Activated CD8-positive, alpha-beta T cell treated with anti-CD3 and anti-CD28 coated beads for 36 hours (primary cell): ENCODE data around the gene PCGF2. TPM values are rescaled to one million over a fixed set of nuclear protein-coding genes. Genes with fewer than 3 reads are reported as not detected.
A peak's percentile ranks its signal among the peaks of the same experiment; 100 is the strongest.

Experiments used
- ATAC-seq: fragments of 200-7000 bp; cut with Tn5 transposase; one replicate; pipeline ENCODE4 v1.10.0; 2021; ENCODE audit warnings: mild to moderate bottlenecking, moderate library complexity
- CTCF ChIA-PET: fragments of 350-600 bp; sonication (Branson Sonifier 250); formaldehyde crosslinking; loops from one replicate; lab custom pipeline; 2021; ENCODE audit warnings: antibody characterized with exemption; lab: Charles Lee
- POLR2A ChIA-PET: fragments of 350-600 bp; sonication (Branson Sonifier 250); formaldehyde crosslinking; loops from one replicate; lab custom pipeline; 2021; ENCODE audit warnings: antibody characterized with exemption; lab: Charles Lee
- DNase-seq: peaks from one replicate; pipeline ENCODE4 v3.0.0-alpha.2; 2020
- H3K27ac Mint-ChIP-seq: one replicate; pipeline ENCODE4 v1.8.0; 2021; ENCODE audit warnings: mild to moderate bottlenecking, mixed read lengths
- H3K27me3 Mint-ChIP-seq: one replicate; pipeline ENCODE4 v1.8.0; 2021; ENCODE audit warnings: mixed read lengths
- H3K36me3 Mint-ChIP-seq: one replicate; pipeline ENCODE4 v1.8.0; 2021; ENCODE audit warnings: low read depth, mixed read lengths
- H3K4me1 Mint-ChIP-seq: one replicate; pipeline ENCODE4 v1.8.0; 2021; ENCODE audit warnings: low read depth, mixed read lengths
- H3K4me3 Mint-ChIP-seq: one replicate; pipeline ENCODE4 v1.8.0; 2021; ENCODE audit warnings: mild to moderate bottlenecking, moderate library complexity, mixed read lengths
- H3K9me3 Mint-ChIP-seq: one replicate; pipeline ENCODE4 v1.8.0; 2021; ENCODE audit warnings: mixed read lengths
- CTCF ChIP-seq: fragments of 200-600 bp; IDR thresholded peaks from one replicate; pipeline ENCODE4 v1.8.0; 2022; ENCODE audit warnings: antibody characterized with exemption, mild to moderate bottlenecking
- intact Hi-C: fragments of 100-400 bp; cut with micrococcal nuclease; formaldehyde crosslinking; loops from one replicate; pipeline ENCODE4 v1.10.0; 2022
- total RNA-seq, 2 experiments: library from RNA; stranded (reverse); gene quantifications; one replicate each; pipeline ENCODE4 v1.2.3, GENCODE V29; 2021

The PCGF2 gene
- total RNA-seq, 2 experiments from 2014 or later, result 0.50 to 1.2 TPM

- no peak overlapping the region for H3K4me3 Mint-ChIP-seq
- peaks cover 45% of the 10 kb centered on the region for H3K36me3 Mint-ChIP-seq
- peak overlapping the region; percentile 63 for H3K27ac Mint-ChIP-seq
- intact Hi-C loops, result no loop called here
- ChIA-PET CTCF (interaction anchor here (2.3 kb wide), 1 partner anchor 10 kb away, joined by 13 read pairs; no protein-coding TSS in a partner anchor), POLR2A (interaction anchor here (1.0 to 15.9 kb wide), 2 partner anchors 10 to 16 kb away, joined by 3 to 390 read pairs; partner anchors contain the start of gene MLLT6)
- no peaks in the 10 kb centered on the region for H3K27me3 Mint-ChIP-seq
- H3K9me3 Mint-ChIP-seq, result no peaks in the 10 kb centered on the region
- ATAC-seq (no peak), DNase-seq (no peak)
- TF ChIP-seq CTCF, result no peak
- H3K4me1 Mint-ChIP-seq, result peaks cover 60% of the 10 kb centered on the region
Measured at GRCh38 chr17:38725066-38725465, 23.1 kb downstream of the PCGF2 start.

GRCh38 chr17:38724337-38724988 is 23.7 kb downstream of the PCGF2 start:
- TF ChIP-seq CTCF, result no peak
- Mint-ChIP-seq H3K4me1 (peaks cover 58% of the 10 kb centered on the region), H3K27me3 (no peaks in the 10 kb centered on the region), H3K27ac (peak overlapping the region; percentile 63), H3K9me3 (no peaks in the 10 kb centered on the region), H3K4me3 (no peak overlapping the region), H3K36me3 (peaks cover 47% of the 10 kb centered on the region)
- ATAC-seq, result no peak
- ChIA-PET CTCF (interaction anchor here (1.0 to 2.3 kb wide), 5 partner anchors 11 to 61 kb away, joined by 3 to 13 read pairs (median 4); no protein-coding TSS in a partner anchor), POLR2A (interaction anchor here (1.0 to 15.9 kb wide), 2 partner anchors 11 to 16 kb away, joined by 3 to 390 read pairs; partner anchors contain the start of gene MLLT6)
- intact Hi-C loops, result no loop called here
- DNase-seq, result no peak

GRCh38 chr17:38721802-38722201 is 26.3 kb downstream of the PCGF2 start:
- no peak overlapping the region for H3K4me3 Mint-ChIP-seq
- H3K27me3 Mint-ChIP-seq, result no peaks in the 10 kb centered on the region
- intact Hi-C loops, result no loop called here
- peaks cover 48% of the 10 kb centered on the region for H3K36me3 Mint-ChIP-seq
- no peaks in the 10 kb centered on the region for H3K9me3 Mint-ChIP-seq
- DNase-seq (no peak), ATAC-seq (no peak)
- H3K27ac Mint-ChIP-seq, result no peak overlapping the region
- POLR2A ChIA-PET, result interaction anchor here (15.9 kb wide), 1 partner anchor 13 kb away, joined by 390 read pairs; the partner anchor contains the start of gene MLLT6
- H3K4me1 Mint-ChIP-seq, result peaks cover 40% of the 10 kb centered on the region
- no peak for TF ChIP-seq CTCF
- CTCF ChIA-PET, result interaction anchor here (1.0 kb wide), 1 partner anchor 13 kb away, joined by 4 read pairs; no protein-coding TSS in a partner anchor

- ATAC-seq, result no peak
- Mint-ChIP-seq H3K4me1 (peaks cover 36% of the 10 kb centered on the region), H3K27ac (no peak overlapping the region), H3K36me3 (peaks cover 49% of the 10 kb centered on the region), H3K9me3 (no peaks in the 10 kb centered on the region), H3K4me3 (no peak overlapping the region), H3K27me3 (no peaks in the 10 kb centered on the region)
- ChIA-PET POLR2A (interaction anchor here (15.9 kb wide), 1 partner anchor 12 kb away, joined by 390 read pairs; the partner anchor contains the start of gene MLLT6), CTCF (no interaction called here)
- TF ChIP-seq CTCF, result no peak
- DNase-seq, result no peak
- intact Hi-C loops, result no loop called here
Measured at GRCh38 chr17:38720941-38721340, 27.2 kb downstream of the PCGF2 start.
